ENCODE data around the gene ABCA4. TPM values are rescaled to one million over a fixed set of nuclear protein-coding genes. Genes with fewer than 3 reads are reported as not detected.

ABCA4 gene
- total RNA-seq, 4 donors from 2014 or later: 0.19 to 1.7 (median 0.45) TPM

- Histone ChIP-seq H3K27ac (replicated peaks in 1 of 4) (no peak overlapping the region), H3K27me3 (no peaks in the 10 kb centered on the region), H3K4me3 (no peak overlapping the region), H3K4me1 (peaks cover 16 to 23% (median 17%) of the 10 kb centered on the region in 4 donors), H3K36me3 (no peaks in the 10 kb centered on the region), H3K9me3 (no peaks in the 10 kb centered on the region)
- intact Hi-C loops (cut with DNase I): no loop called here
- no peak for DNase-seq (ENCODE audit: extremely low spot score)
- no peak for TF ChIP-seq EP300 (IDR thresholded peaks at IDR 0.05)
- no peak for TF ChIP-seq POLR2AphosphoS5 (IDR thresholded peaks at IDR 0.05)
- TF ChIP-seq POLR2A (IDR thresholded peaks at IDR 0.05; ENCODE audit: low read depth): no peak
- TF ChIP-seq, protein P1, sequence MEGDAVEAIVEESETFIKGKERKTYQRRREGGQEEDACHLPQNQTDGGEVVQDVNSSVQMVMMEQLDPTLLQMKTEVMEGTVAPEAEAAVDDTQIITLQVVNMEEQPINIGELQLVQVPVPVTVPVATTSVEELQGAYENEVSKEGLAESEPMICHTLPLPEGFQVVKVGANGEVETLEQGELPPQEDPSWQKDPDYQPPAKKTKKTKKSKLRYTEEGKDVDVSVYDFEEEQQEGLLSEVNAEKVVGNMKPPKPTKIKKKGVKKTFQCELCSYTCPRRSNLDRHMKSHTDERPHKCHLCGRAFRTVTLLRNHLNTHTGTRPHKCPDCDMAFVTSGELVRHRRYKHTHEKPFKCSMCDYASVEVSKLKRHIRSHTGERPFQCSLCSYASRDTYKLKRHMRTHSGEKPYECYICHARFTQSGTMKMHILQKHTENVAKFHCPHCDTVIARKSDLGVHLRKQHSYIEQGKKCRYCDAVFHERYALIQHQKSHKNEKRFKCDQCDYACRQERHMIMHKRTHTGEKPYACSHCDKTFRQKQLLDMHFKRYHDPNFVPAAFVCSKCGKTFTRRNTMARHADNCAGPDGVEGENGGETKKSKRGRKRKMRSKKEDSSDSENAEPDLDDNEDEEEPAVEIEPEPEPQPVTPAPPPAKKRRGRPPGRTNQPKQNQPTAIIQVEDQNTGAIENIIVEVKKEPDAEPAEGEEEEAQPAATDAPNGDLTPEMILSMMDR (IDR thresholded peaks at IDR 0.05): no peak
Observed at GRCh38 chr1:93976711-93977597, 144.0 kb downstream of the ABCA4 start.

DNA sequence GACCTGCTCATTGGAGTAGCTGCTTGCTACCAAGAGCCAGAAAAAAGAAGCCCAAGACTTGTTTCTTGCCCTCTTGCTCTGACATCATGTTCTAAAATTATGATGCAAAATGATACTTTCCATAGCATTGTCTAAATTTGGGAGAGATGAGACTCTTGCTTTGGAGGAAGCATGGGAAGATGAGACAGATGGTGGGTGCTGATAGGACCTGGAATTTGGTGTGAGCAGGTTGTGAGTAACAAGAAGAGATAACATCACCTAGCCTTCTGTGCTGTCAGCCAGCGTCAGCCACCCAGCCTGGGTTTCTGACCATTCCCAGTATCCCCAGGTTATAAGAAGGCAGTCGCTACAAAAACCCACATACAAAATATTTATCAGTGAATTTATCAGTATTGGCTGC is 144.7 kb downstream of the ABCA4 start:
- Histone ChIP-seq H3K9me3 (no peaks in the 10 kb centered on the region), H3K4me1 (peaks cover 16 to 23% (median 17%) of the 10 kb centered on the region in 4 donors), H3K36me3 (no peaks in the 10 kb centered on the region), H3K27me3 (no peaks in the 10 kb centered on the region), H3K27ac (replicated peaks in 1 of 4) (no peak overlapping the region), H3K4me3 (no peak overlapping the region)
- no peak for DNase-seq (ENCODE audit: extremely low spot score)
- intact Hi-C loops (cut with DNase I): no loop called here
- TF ChIP-seq EP300 (IDR thresholded peaks at IDR 0.05): no peak
- no peak for TF ChIP-seq POLR2AphosphoS5 (IDR thresholded peaks at IDR 0.05)
- no peak for TF ChIP-seq POLR2A (IDR thresholded peaks at IDR 0.05; ENCODE audit: low read depth)
- TF ChIP-seq, protein P1 (IDR thresholded peaks at IDR 0.05): no peak
- WGBS: 50% methylated on average over 2 of the region's 2 CpGs

GRCh38 chr1:93972341-93972740 is 148.6 kb downstream of the ABCA4 start:
- H3K9me3 ChIP-seq: no peaks in the 10 kb centered on the region
- no peaks in the 10 kb centered on the region for H3K36me3 ChIP-seq
- 69% methylated on average over 2 of the region's 2 CpGs for WGBS
- H3K4me3 ChIP-seq: no peak overlapping the region
- intact Hi-C loops (cut with DNase I): no loop called here
- no peaks in the 10 kb centered on the region for H3K27me3 ChIP-seq
- no peaks in the 10 kb centered on the region for H3K4me1 ChIP-seq
- TF ChIP-seq POLR2AphosphoS5 (IDR thresholded peaks at IDR 0.05) (no peak), EP300 (IDR thresholded peaks at IDR 0.05) (no peak), POLR2A (IDR thresholded peaks at IDR 0.05; ENCODE audit: low read depth) (no peak)
- TF ChIP-seq, protein P1 (IDR thresholded peaks at IDR 0.05): no peak
- H3K27ac ChIP-seq (replicated peaks in 1 of 4): no peak overlapping the region
- no peak for DNase-seq (ENCODE audit: extremely low spot score)

DNA sequence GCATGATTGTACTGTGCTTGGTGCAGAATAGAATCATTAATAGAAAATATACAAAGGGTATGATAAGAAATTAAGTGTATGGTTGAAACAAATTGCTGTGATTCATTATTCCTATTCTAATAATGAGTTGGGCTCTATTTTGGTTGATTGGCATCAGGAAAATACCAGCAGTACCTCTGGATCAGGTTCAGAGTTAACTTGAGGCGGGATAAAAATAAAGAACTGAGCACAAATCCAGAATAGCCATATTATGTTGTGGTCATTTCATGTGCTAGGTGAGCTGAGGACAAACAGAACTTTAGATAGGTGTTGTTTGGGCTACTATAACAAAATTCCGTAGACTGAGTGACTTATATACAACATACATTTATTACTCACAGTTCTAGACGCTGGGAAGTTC is 151.1 kb downstream of the ABCA4 start:
- TF ChIP-seq POLR2A (IDR thresholded peaks at IDR 0.05; ENCODE audit: low read depth) (no peak), EP300 (IDR thresholded peaks at IDR 0.05) (no peak), POLR2AphosphoS5 (IDR thresholded peaks at IDR 0.05) (no peak)
- TF ChIP-seq, protein P1 (IDR thresholded peaks at IDR 0.05): no peak
- 88% methylated on average over 3 of the region's 3 CpGs for WGBS
- intact Hi-C loops (cut with DNase I): no loop called here
- Histone ChIP-seq H3K27ac (replicated peaks in 1 of 4) (no peak overlapping the region), H3K36me3 (no peaks in the 10 kb centered on the region), H3K9me3 (no peaks in the 10 kb centered on the region), H3K27me3 (no peaks in the 10 kb centered on the region), H3K4me1 (no peaks in the 10 kb centered on the region), H3K4me3 (no peak overlapping the region)
- DNase-seq (ENCODE audit: extremely low spot score): no peak

Measured in esophagus muscularis mucosa (tissue), 4 donors.